Sigmoid colon (tissue), 4 donors: Measurements from ENCODE around the gene FBXL20.

ENCODE experiments used
- CTCF ChIP-seq, 4 experiments: fragments of 450-650 bp in 3 of 4; fragments of 200-600 bp in 1 of 4; IDR thresholded peaks; one replicate each; pipeline ENCODE4 v1.5.1; 2016 to 2019; ENCODE audit warnings: antibody characterized with exemption in 4 of 4, mild to moderate bottlenecking in 3 of 4, moderate library complexity in 2 of 4
- POLR2AphosphoS5 ChIP-seq, 4 donors: sonication (generic); formaldehyde crosslinking; IDR thresholded peaks; one replicate each; pipeline ENCODE4 v1.6.1; 2017; ENCODE audit warnings: antibody characterized with exemption in 4 of 4

- TF ChIP-seq CTCF (IDR thresholded peaks at IDR 0.05), result no peak
- no peak for TF ChIP-seq POLR2AphosphoS5 (IDR thresholded peaks at IDR 0.05)
Measured at GRCh38 chr17:39318636-39319035, 82.8 kb downstream of the FBXL20 start.
